Nephron (organoid): ENCODE measurements around the gene TRMT10C.
"Not testable (repeated sequence)": the region's sequence is repeated elsewhere in the genome, so short reads cannot be mapped to it uniquely, and the experiment has no call there.

Experiments
- H3K27ac Mint-ChIP-seq, 3 experiments: 2 replicates each; pipeline ENCODE4 v1.8.0; 2020; ENCODE audit warnings: mixed read lengths in 3 of 3, mild to moderate bottlenecking in 2 of 3, moderate library complexity in 1 of 3
- H3K27me3 Mint-ChIP-seq: 2 replicates; pipeline ENCODE4 v1.8.0; 2021; ENCODE audit warnings: low read depth, mild to moderate bottlenecking, moderate library complexity, mixed read lengths
- H3K36me3 Mint-ChIP-seq: 2 replicates; pipeline ENCODE4 v1.8.0; 2020; ENCODE audit warnings: low read depth, mixed read lengths
- H3K4me1 Mint-ChIP-seq: 2 replicates; pipeline ENCODE4 v1.8.0; 2020; ENCODE audit warnings: mixed read lengths
- H3K4me3 Mint-ChIP-seq, 3 experiments: 2 replicates each; pipeline ENCODE4 v1.8.0; 2020; ENCODE audit warnings: mild to moderate bottlenecking in 3 of 3, mixed read lengths in 3 of 3, moderate library complexity in 2 of 3
- H3K9me3 Mint-ChIP-seq: 2 replicates; pipeline ENCODE4 v1.8.0; 2020; ENCODE audit warnings: mixed read lengths
- TF ChIP-seq, protein P1 (sequence below), 3 experiments: fragments of 200-600 bp; sonication (generic); IDR thresholded peaks; one replicate each; pipeline ENCODE4 v1.5.0; 2021; ENCODE audit warnings: antibody characterized with exemption in 3 of 3; ENCODE audit not compliant: unreplicated experiment in 3 of 3

TRMT10C gene

DNA sequence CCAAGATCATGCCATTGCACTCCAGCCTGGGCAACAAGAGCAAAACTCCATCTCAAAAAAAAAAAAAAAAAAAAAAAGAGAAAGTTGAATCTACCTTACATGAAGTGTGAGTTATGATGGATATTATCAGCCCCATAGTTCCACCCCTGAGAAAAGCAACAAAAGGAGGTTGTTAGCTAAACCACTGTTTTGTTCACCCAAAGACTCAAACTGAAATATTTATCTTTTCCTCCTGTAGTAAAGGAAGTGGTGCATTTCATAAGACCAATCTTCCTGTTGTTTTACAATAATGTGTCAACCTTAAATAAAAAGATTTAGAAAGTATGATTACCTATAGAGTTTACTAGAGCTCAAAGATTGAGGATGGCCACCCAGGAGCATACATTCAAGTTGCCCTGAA lies 18.7 kb upstream of the TRMT10C start:
- Mint-ChIP-seq H3K9me3 (peaks cover 4% of the 10 kb centered on the region), H3K4me3 (no peak overlapping the region), H3K4me1 (no peaks in the 10 kb centered on the region), H3K27ac (no peak overlapping the region), H3K27me3 (peaks cover 4% of the 10 kb centered on the region), H3K36me3 (no peaks in the 10 kb centered on the region)
- TF ChIP-seq, protein P1, sequence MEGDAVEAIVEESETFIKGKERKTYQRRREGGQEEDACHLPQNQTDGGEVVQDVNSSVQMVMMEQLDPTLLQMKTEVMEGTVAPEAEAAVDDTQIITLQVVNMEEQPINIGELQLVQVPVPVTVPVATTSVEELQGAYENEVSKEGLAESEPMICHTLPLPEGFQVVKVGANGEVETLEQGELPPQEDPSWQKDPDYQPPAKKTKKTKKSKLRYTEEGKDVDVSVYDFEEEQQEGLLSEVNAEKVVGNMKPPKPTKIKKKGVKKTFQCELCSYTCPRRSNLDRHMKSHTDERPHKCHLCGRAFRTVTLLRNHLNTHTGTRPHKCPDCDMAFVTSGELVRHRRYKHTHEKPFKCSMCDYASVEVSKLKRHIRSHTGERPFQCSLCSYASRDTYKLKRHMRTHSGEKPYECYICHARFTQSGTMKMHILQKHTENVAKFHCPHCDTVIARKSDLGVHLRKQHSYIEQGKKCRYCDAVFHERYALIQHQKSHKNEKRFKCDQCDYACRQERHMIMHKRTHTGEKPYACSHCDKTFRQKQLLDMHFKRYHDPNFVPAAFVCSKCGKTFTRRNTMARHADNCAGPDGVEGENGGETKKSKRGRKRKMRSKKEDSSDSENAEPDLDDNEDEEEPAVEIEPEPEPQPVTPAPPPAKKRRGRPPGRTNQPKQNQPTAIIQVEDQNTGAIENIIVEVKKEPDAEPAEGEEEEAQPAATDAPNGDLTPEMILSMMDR (IDR thresholded peaks at IDR 0.05; ENCODE audit: unreplicated experiment in 3 of 3), result no peak

DNA sequence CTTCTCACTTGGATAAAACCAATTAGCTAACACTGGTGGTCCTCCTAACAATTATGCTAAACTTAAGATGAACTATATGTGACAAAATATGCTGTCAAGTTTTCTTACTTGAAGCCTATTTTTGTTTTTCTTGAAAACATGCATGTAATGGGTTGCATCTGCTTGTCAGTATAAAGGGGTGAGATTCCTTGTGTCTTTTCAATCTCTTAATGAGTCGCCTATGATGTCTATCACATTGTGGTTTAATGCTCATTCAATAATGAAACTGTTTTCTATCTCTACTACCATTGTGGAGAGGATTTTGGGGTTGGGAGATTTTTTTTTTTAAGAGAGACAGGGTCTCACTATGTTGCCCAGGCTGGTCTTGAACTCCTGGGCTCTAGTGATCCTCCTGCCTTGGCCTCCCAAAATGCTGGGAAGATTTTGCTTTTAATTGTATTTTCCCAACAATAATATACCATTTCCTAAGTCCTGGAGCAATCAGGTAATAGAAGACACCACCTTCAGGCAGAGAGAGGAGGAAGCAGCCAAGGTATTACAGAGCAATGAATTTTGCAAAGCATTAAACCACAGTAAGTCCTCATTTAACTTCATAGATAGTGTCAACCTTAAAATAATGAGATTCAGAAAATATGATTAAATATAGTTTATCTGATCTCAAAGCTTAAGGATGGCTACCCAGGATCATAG lies 17.4 kb upstream of the TRMT10C start:
- Mint-ChIP-seq H3K9me3 (peaks cover 4% of the 10 kb centered on the region), H3K4me1 (no peaks in the 10 kb centered on the region), H3K36me3 (no peaks in the 10 kb centered on the region), H3K27ac (no peak overlapping the region), H3K27me3 (no peaks in the 10 kb centered on the region), H3K4me3 (no peak overlapping the region)
- TF ChIP-seq, protein P1 (IDR thresholded peaks at IDR 0.05; ENCODE audit: unreplicated experiment in 3 of 3), result no peak

DNA sequence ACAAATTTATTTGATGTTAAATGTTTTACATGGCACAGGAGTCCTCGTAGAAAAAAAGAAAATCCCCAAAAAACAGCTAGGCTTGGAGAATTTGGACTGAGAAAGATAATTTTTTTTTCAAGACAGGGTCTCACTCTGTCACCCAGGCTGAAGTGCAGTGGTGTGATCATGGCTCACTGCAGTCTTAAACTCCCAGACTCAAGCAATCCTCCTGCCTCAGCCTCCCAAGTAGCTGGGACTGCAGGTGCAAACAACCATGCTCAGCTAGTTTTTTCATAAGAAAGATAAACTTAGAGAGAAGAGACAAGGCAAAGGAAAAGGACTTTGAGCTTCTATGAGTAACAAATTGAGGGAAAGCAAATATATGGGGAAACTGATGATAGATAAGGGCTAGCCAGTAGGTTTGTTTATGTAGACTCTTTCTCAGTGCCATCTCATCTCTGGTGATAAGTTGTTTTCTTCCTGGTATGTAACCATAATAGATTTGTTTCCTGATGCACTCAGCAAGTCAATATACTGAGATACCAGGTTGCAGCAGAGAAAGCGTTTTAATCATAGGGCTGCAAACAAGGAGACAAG lies 13.1 kb upstream of the TRMT10C start:
- Mint-ChIP-seq H3K36me3 (no peaks in the 10 kb centered on the region), H3K4me1 (no peaks in the 10 kb centered on the region), H3K9me3 (peaks cover 3% of the 10 kb centered on the region), H3K27ac (no peak overlapping the region), H3K4me3 (no peak overlapping the region), H3K27me3 (peaks cover 4% of the 10 kb centered on the region)
- TF ChIP-seq, protein P1 (IDR thresholded peaks at IDR 0.05; ENCODE audit: unreplicated experiment in 3 of 3), result no peak

DNA sequence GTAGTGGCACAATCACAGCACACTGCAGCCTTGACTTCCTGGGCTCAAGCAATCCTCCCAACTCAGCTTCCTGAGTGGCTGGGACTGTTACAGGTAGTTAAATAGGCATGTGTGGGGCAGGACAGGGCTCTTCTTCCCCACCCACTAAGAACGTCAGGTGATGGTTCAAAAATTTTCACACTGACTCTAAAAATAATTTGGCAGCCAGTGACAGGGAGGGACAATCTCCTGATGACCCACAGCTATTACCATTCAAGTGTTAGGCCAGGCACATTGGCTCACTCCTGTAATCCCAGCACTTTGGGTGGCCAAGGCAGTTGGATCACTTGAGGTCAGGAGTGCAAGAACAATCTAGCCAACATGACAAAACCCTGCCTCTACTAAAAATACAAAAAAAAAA lies 12.2 kb upstream of the TRMT10C start:
- Mint-ChIP-seq H3K4me1 (no peaks in the 10 kb centered on the region), H3K36me3 (no peaks in the 10 kb centered on the region), H3K9me3 (peaks cover 3% of the 10 kb centered on the region), H3K4me3 (no peak overlapping the region), H3K27ac (no peak overlapping the region), H3K27me3 (peaks cover 4% of the 10 kb centered on the region)
- TF ChIP-seq, protein P1 (IDR thresholded peaks at IDR 0.05; ENCODE audit: unreplicated experiment in 3 of 3), result no peak

DNA sequence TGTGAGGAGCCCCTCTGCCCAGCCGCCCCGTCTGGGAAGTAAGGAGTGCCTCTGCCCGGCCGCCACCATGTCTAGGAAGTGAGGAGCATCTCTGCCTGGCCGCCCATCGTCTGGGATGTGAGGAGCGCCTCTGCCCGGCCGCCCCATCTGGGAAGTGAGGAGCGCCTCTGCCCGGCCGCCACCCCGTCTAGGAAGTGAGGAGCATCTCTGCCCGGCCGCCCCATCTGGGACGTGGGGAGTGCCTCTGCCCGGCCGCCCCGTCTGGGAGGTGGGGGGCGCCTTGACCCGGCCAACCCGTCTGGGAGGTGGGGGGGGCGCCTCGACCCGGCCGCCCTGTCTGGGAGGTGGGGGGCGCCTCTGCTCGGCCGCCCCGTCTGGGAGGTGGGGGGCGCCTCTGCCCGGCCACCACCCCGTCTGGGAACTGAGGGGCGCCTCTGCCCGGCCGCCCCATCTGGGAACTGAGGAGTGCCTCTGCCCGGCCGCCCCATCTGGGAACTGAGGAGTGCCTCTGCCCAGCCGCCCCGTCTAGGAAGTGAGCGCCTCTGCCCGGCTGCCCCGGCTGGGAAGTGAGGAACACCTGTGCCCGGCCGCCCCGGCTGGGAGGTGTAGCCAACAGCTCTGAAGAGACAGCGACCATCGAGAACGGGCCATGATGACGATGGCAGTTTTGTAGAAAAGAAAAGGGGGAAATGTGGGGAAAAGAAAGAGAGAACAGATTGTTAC lies 10.1 kb upstream of the TRMT10C start:
- H3K9me3 Mint-ChIP-seq, H3K4me3 Mint-ChIP-seq, H3K36me3 Mint-ChIP-seq, H3K4me1 Mint-ChIP-seq, H3K27ac Mint-ChIP-seq, H3K27me3 Mint-ChIP-seq: not testable (repeated sequence)

DNA sequence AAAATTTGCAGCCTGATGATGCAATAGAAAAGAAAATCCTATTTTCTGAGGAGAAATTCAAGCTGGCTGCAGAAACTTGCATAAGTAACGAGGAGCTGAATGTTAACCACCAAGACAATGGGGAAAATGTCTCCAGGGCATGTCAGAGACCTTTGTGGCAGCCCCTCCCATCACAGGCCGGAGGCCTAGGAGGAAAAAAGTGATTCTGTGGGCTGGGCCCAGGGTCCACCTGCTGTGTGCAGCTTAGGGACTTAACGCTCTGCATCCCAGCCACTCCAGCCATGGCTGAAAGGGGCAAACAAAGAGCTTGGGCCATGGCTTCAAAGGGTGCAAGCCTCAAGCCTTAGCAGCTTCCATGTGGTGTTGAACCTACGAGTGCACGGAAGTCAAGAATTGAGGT lies 8.3 kb upstream of the TRMT10C start:
- H3K4me3 Mint-ChIP-seq, H3K4me1 Mint-ChIP-seq, H3K36me3 Mint-ChIP-seq, H3K9me3 Mint-ChIP-seq, H3K27ac Mint-ChIP-seq: not testable (repeated sequence)
- peaks cover 16% of the 10 kb centered on the region for H3K27me3 Mint-ChIP-seq

DNA sequence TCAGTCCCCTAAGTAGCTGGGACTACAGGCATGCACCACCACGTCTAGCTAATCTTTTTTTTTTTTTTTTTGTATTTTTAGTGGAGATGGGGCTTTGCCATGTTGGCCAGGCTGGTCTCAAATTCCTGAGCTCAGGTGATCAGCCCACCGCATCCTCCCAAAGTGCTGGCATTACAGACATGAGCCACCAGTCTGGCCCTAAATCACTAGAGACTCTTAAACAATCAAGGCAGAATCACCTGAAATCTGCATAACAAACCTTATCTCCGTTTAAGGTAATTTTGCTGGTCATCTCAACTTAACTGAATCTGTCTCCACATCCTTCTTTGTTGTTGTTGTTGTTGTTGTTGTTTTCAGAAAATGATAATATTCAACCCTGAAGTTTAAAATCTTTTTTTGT lies 5.6 kb upstream of the TRMT10C start:
- Mint-ChIP-seq H3K4me3 (no peak overlapping the region), H3K4me1 (no peaks in the 10 kb centered on the region), H3K36me3 (no peaks in the 10 kb centered on the region), H3K27ac (no peak overlapping the region), H3K9me3 (peaks cover 3% of the 10 kb centered on the region), H3K27me3 (peaks cover 12% of the 10 kb centered on the region)
- TF ChIP-seq, protein P1 (IDR thresholded peaks at IDR 0.05; ENCODE audit: unreplicated experiment in 3 of 3), result no peak
